ENCODE measurements around the gene AFDN.

AFDN gene

DNA sequence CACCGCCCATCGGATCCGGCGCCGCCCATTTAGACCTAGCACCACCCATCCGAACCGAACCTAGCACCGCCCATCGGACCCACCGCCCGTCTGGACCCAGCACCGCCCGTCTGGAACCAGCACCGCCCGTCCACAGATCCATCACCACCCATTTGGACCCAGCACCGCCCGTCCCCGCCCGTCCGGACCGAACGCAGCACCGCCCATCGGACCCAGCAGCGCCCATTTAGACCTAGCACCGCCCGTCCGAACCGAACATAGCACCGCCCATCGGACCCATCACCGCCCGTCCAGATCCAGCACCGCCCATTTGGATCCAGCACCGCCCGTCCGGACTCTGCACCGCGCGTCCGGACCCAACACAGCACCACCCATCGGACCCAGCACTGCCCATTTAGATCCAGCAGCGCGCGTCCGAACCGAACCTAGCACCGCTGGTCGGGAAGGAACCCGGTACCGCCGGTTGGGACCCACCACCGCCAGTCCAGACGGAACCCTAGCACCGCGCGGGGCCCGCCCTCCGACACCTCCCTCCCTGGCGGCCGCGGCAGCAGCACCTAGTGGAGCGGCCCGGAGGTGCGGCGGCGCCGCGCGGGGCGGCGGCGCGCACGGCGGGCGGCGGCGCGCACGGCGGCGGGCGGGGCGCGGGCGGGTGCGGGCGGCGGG lies 348 bp upstream of the AFDN start:
- H3K14ac ChIP-seq (ENCODE audit: low read length): peak overlapping the region; percentile 99

DNA sequence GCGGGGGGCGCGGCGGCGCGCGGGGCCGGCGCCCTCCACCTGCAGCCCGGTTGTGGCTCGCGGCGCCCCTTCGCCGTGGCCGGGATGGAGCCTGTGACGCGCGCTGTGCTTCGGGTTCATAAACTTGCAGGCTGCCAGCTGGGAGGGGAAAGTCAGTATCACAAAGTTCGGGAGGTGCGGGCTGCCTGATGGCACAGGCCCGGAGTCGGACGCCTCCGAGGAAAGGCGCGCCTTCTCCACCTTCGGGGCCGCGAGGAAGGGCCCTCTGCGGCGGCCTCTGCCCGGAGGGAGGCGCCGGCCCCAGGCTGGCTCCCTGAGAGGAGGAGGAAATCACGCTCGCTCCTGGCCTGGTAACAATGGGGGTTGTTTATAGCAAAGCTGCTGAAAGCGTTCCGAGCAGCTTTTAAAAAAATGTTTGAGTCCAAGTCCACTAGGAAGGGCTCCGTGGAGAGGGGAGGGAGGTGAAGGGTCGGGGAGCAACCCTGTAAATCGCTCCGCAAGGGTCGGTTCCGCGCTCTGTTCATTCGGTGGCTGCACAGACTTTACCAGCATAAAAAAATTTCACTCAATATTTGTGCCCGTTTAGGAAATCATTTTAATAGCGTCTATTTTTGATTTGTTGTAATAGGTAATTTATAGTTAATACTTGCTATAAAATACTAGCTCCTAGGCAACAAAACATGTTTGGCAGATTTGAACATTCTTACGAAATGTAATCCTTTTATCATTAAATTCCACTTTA lies 1.0 kb downstream of the AFDN start:
- H4K91ac ChIP-seq (ENCODE audit: low read depth, low read length, poor library complexity): no peak overlapping the region
- H2BK5ac ChIP-seq (ENCODE audit: low read length): peak overlapping the region; percentile 75
- peak overlapping the region; percentile 61 for H3K4me2 ChIP-seq (ENCODE audit: insufficient read depth, low read length, poor library complexity, severe bottlenecking)
- peak overlapping the region; percentile 31 for H2BK120ac ChIP-seq (ENCODE audit: low read depth, low read length)
- peak overlapping the region; percentile 6 for H3K14ac ChIP-seq (ENCODE audit: low read length)
- no peak overlapping the region for H3K4ac ChIP-seq (ENCODE audit: low read length)
- H2BK12ac ChIP-seq (ENCODE audit: low read length): no peak overlapping the region
- peak overlapping the region; percentile 77 to 91 for H3K4me3 ChIP-seq (ENCODE audit: low read length in 2 of 2)
- peak overlapping the region; percentile 75 for H2AK5ac ChIP-seq (ENCODE audit: low read depth, low read length)
- no peak overlapping the region for H4K8ac ChIP-seq (ENCODE audit: low read depth, low read length)
- peak overlapping the region; percentile 79 for H3K27ac ChIP-seq (replicated peaks; ENCODE audit: low read length)
- H3K23ac ChIP-seq (ENCODE audit: low read depth, low read length, poor library complexity): peak overlapping the region; percentile 65
- peak overlapping the region; percentile 78 for H2AFZ ChIP-seq (ENCODE audit: low read length)
- H3K18ac ChIP-seq (ENCODE audit: low read length): peak overlapping the region; percentile 96
- DNase-seq (ENCODE audit: low spot score): peak; percentile 54
- H3K4me1 ChIP-seq (ENCODE audit: control insufficient read depth in 2 of 2, insufficient read depth in 1 of 2, low read depth in 1 of 2, low read length in 2 of 2): peaks cover 5 to 22% of the 10 kb centered on the region in 2 donors
- H3K27me3 ChIP-seq (ENCODE audit: control insufficient read depth in 3 of 3, insufficient read depth in 3 of 3, low read depth in 1 of 3, low read length in 3 of 3): no peaks in the 10 kb centered on the region
- peak overlapping the region; percentile 97 for H3K9ac ChIP-seq (ENCODE audit: low read depth, low read length, poor library complexity)
- no peak overlapping the region for H2BK15ac ChIP-seq (ENCODE audit: low read length)
- peaks cover 2 to 4% of the 10 kb centered on the region in 2 donors for H3K36me3 ChIP-seq (replicated peaks in 1 of 2; ENCODE audit: control insufficient read depth in 2 of 2, insufficient read depth in 2 of 2, low read length in 2 of 2)
- H3K9me3 ChIP-seq (replicated peaks in 1 of 2; ENCODE audit: control insufficient read depth in 2 of 2, insufficient read depth in 1 of 2, low read depth in 1 of 2, low read length in 2 of 2): no peaks in the 10 kb centered on the region
- peaks cover 9% of the 10 kb centered on the region for H3K79me1 ChIP-seq (ENCODE audit: low read depth, low read length)
- WGBS, 2 donors (ENCODE audit: extremely low coverage in 2 of 2, insufficient read length in 2 of 2, insufficient replicate concordance in 1 of 2): no CpG with 5 or more reads among the region's 51 CpGs

More for the DNA sequence above, 348 bp upstream of the AFDN start:
- Histone ChIP-seq H3K4me1 (ENCODE audit: control insufficient read depth in 2 of 2, insufficient read depth in 1 of 2, low read depth in 1 of 2, low read length in 2 of 2) (peaks cover 4 to 21% of the 10 kb centered on the region in 2 donors), H3K4ac (ENCODE audit: low read length) (peak overlapping the region; percentile 98), H2BK5ac (ENCODE audit: low read length) (peak overlapping the region; percentile 100), H2AK5ac (ENCODE audit: low read depth, low read length) (peak overlapping the region; percentile 100), H3K9ac (ENCODE audit: low read depth, low read length, poor library complexity) (peak overlapping the region; percentile 100), H2BK120ac (ENCODE audit: low read depth, low read length) (peak overlapping the region; percentile 96), H3K18ac (ENCODE audit: low read length) (peak overlapping the region; percentile 100), H3K9me3 (replicated peaks in 1 of 2; ENCODE audit: control insufficient read depth in 2 of 2, insufficient read depth in 1 of 2, low read depth in 1 of 2, low read length in 2 of 2) (no peaks in the 10 kb centered on the region), H3K4me3 (ENCODE audit: low read length in 2 of 2) (peak overlapping the region; percentile 77 to 99), H3K79me1 (ENCODE audit: low read depth, low read length) (peaks cover 9% of the 10 kb centered on the region), H3K4me2 (ENCODE audit: insufficient read depth, low read length, poor library complexity, severe bottlenecking) (peak overlapping the region; percentile 100), H3K27me3 (ENCODE audit: control insufficient read depth in 3 of 3, insufficient read depth in 3 of 3, low read depth in 1 of 3, low read length in 3 of 3) (no peaks in the 10 kb centered on the region), H2BK15ac (ENCODE audit: low read length) (peak overlapping the region; percentile 96), H4K8ac (ENCODE audit: low read depth, low read length) (peak overlapping the region; percentile 72), H3K23ac (ENCODE audit: low read depth, low read length, poor library complexity) (peak overlapping the region; percentile 99), H3K36me3 (replicated peaks in 1 of 2; ENCODE audit: control insufficient read depth in 2 of 2, insufficient read depth in 2 of 2, low read length in 2 of 2) (peaks cover 4 to 7% of the 10 kb centered on the region in 2 donors), H2AFZ (ENCODE audit: low read length) (peak overlapping the region; percentile 96), H3K27ac (replicated peaks; ENCODE audit: low read length) (peak overlapping the region; percentile 96), H2BK12ac (ENCODE audit: low read length) (peak overlapping the region; percentile 95), H4K91ac (ENCODE audit: low read depth, low read length, poor library complexity) (peak overlapping the region; percentile 99)
- no peak for DNase-seq (ENCODE audit: low spot score)
- no CpG with 5 or more reads among the region's 90 CpGs for WGBS, 2 donors (ENCODE audit: extremely low coverage in 2 of 2, insufficient read length in 2 of 2, insufficient replicate concordance in 1 of 2)

DNA sequence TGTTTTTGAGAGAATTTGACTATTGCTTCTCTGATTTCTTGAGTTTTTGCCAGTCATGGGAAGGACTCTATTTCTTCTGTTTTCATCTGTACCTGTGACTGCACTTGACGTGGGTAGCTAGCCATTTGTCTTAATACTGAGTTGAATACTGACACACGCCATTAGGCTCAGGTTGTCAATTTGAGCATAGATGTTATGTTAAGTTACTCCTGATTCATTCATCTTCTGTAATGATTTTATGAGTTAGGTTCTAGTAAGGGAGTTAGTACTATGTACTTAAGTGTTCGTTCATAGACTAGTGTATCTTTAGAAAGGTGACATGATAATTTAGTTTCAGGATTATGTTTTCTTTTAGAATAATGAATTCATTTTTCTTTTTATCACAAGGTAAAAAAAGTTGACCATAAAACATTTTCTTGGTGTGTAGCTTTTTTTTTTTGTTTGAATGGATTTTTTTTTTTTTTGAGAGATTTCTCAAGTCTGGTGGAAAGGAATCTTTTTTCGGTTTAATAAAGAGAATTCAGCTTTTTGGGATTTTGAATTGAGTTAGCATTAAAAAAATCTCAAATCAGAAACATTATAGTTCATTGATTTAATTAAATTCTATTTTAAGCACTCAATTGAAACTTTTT lies 1.7 kb downstream of the AFDN start:
- Histone ChIP-seq H2BK12ac (ENCODE audit: low read length) (no peak overlapping the region), H3K79me1 (ENCODE audit: low read depth, low read length) (peaks cover 9% of the 10 kb centered on the region), H2BK120ac (ENCODE audit: low read depth, low read length) (no peak overlapping the region), H2AK5ac (ENCODE audit: low read depth, low read length) (no peak overlapping the region), H3K9ac (ENCODE audit: low read depth, low read length, poor library complexity) (no peak overlapping the region), H4K8ac (ENCODE audit: low read depth, low read length) (no peak overlapping the region), H2BK5ac (ENCODE audit: low read length) (no peak overlapping the region), H3K4ac (ENCODE audit: low read length) (no peak overlapping the region), H3K23ac (ENCODE audit: low read depth, low read length, poor library complexity) (no peak overlapping the region), H3K4me1 (ENCODE audit: control insufficient read depth in 2 of 2, insufficient read depth in 1 of 2, low read depth in 1 of 2, low read length in 2 of 2) (peaks cover 10 to 24% of the 10 kb centered on the region in 2 donors), H3K18ac (ENCODE audit: low read length) (no peak overlapping the region), H3K4me3 (ENCODE audit: low read length in 2 of 2) (peak overlapping the region; percentile 68 to 77), H3K27ac (replicated peaks; ENCODE audit: low read length) (no peak overlapping the region), H2BK15ac (ENCODE audit: low read length) (no peak overlapping the region), H3K9me3 (replicated peaks in 1 of 2; ENCODE audit: control insufficient read depth in 2 of 2, insufficient read depth in 1 of 2, low read depth in 1 of 2, low read length in 2 of 2) (no peaks in the 10 kb centered on the region), H3K4me2 (ENCODE audit: insufficient read depth, low read length, poor library complexity, severe bottlenecking) (peak overlapping the region; percentile 48), H3K27me3 (ENCODE audit: control insufficient read depth in 3 of 3, insufficient read depth in 3 of 3, low read depth in 1 of 3, low read length in 3 of 3) (no peaks in the 10 kb centered on the region), H3K36me3 (replicated peaks in 1 of 2; ENCODE audit: control insufficient read depth in 2 of 2, insufficient read depth in 2 of 2, low read length in 2 of 2) (peaks cover 2 to 4% of the 10 kb centered on the region in 2 donors), H3K14ac (ENCODE audit: low read length) (no peak overlapping the region), H4K91ac (ENCODE audit: low read depth, low read length, poor library complexity) (no peak overlapping the region), H2AFZ (ENCODE audit: low read length) (no peak overlapping the region)
- DNase-seq (ENCODE audit: low spot score): no peak
- no CpG with 5 or more reads among the region's 4 CpGs for WGBS, 2 donors (ENCODE audit: extremely low coverage in 2 of 2, insufficient read length in 2 of 2, insufficient replicate concordance in 1 of 2)

DNA sequence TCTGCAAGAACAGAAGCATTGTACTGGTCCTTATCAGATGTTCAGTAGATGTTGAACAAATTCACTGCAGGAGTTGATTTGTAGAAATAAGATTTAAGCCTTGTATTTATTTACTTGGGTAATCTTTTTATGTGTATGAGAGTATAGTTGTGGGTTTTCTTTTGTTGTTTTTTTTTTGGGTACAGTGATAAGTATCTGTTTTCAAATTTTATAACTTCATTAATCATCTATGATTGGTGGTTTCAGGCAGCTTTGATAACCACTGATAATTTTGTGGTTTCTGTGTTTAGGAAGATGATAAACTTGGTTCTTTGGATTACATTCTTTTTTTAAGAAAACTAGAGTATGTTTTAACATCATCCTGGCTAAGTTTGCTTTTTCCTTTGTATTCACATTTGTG lies 2.8 kb downstream of the AFDN start:
- peaks cover 9% of the 10 kb centered on the region for H3K79me1 ChIP-seq (ENCODE audit: low read depth, low read length)
- H3K14ac ChIP-seq (ENCODE audit: low read length): no peak overlapping the region
- no peak overlapping the region for H3K4ac ChIP-seq (ENCODE audit: low read length)
- no peak overlapping the region for H3K9ac ChIP-seq (ENCODE audit: low read depth, low read length, poor library complexity)
- no peak overlapping the region for H4K91ac ChIP-seq (ENCODE audit: low read depth, low read length, poor library complexity)
- H3K4me1 ChIP-seq (ENCODE audit: control insufficient read depth in 2 of 2, insufficient read depth in 1 of 2, low read depth in 1 of 2, low read length in 2 of 2): peaks cover 9 to 27% of the 10 kb centered on the region in 2 donors
- no peak overlapping the region for H2BK120ac ChIP-seq (ENCODE audit: low read depth, low read length)
- H2BK12ac ChIP-seq (ENCODE audit: low read length): no peak overlapping the region
- DNase-seq (ENCODE audit: low spot score): no peak
- H2BK15ac ChIP-seq (ENCODE audit: low read length): no peak overlapping the region
- no peak overlapping the region for H3K27ac ChIP-seq (replicated peaks; ENCODE audit: low read length)
- H3K18ac ChIP-seq (ENCODE audit: low read length): no peak overlapping the region
- no peak overlapping the region for H3K23ac ChIP-seq (ENCODE audit: low read depth, low read length, poor library complexity)
- H4K8ac ChIP-seq (ENCODE audit: low read depth, low read length): no peak overlapping the region
- no peaks in the 10 kb centered on the region for H3K9me3 ChIP-seq (replicated peaks in 1 of 2; ENCODE audit: control insufficient read depth in 2 of 2, insufficient read depth in 1 of 2, low read depth in 1 of 2, low read length in 2 of 2)
- no peak overlapping the region for H2AFZ ChIP-seq (ENCODE audit: low read length)
- H3K27me3 ChIP-seq (ENCODE audit: control insufficient read depth in 3 of 3, insufficient read depth in 3 of 3, low read depth in 1 of 3, low read length in 3 of 3): no peaks in the 10 kb centered on the region
- peaks cover 0 to under 1% of the 10 kb centered on the region in 2 donors for H3K36me3 ChIP-seq (replicated peaks in 1 of 2; ENCODE audit: control insufficient read depth in 2 of 2, insufficient read depth in 2 of 2, low read length in 2 of 2)
- H2BK5ac ChIP-seq (ENCODE audit: low read length): no peak overlapping the region
- H2AK5ac ChIP-seq (ENCODE audit: low read depth, low read length): no peak overlapping the region
- no peak overlapping the region for H3K4me2 ChIP-seq (ENCODE audit: insufficient read depth, low read length, poor library complexity, severe bottlenecking)
- no peak overlapping the region for H3K4me3 ChIP-seq (ENCODE audit: low read length in 2 of 2)

Measured in neuronal stem cell (in vitro differentiated cells).